ENCODE measurements around the gene RAPGEF4.

RAPGEF4 gene

GRCh38 chr2:172735582-172736423 lies at the start of gene RAPGEF4:
Gene RAPGEF4 (plus strand): TSS chr2:172735845. CDS start chr2:172735984, 139 bp downstream.
- no peak for DNase-seq

GRCh38 chr2:172693037-172693436 lies 42.6 kb upstream of the RAPGEF4 start:
- DNase-seq = no peak

GRCh38 chr2:172693529-172694455 lies 41.9 kb upstream of the RAPGEF4 start:
- no peak for DNase-seq

- no peak for DNase-seq
These were observed 38.3 kb upstream of the RAPGEF4 start for GRCh38 chr2:172697296-172697695.

- DNase-seq = no peak
These were observed 37.4 kb upstream of the RAPGEF4 start for GRCh38 chr2:172698041-172698863.

- no peak for DNase-seq
These were observed 34.4 kb upstream of the RAPGEF4 start for GRCh38 chr2:172701250-172701649.

- DNase-seq = no peak
These were observed 33.2 kb upstream of the RAPGEF4 start for GRCh38 chr2:172702451-172702850.

GRCh38 chr2:172704072-172704936 lies 31.3 kb upstream of the RAPGEF4 start:
- peak in 1 of 2 donors; percentile 2 for DNase-seq

- no peak for DNase-seq
These were observed 30.3 kb upstream of the RAPGEF4 start for GRCh38 chr2:172705352-172705751.

- DNase-seq = no peak
These were observed 27.4 kb upstream of the RAPGEF4 start for GRCh38 chr2:172708247-172708646.

- no peak for DNase-seq
These were observed 25.9 kb upstream of the RAPGEF4 start for GRCh38 chr2:172709566-172710291.

GRCh38 chr2:172710584-172711047 lies 25.0 kb upstream of the RAPGEF4 start:
- DNase-seq = peak in 1 of 2 donors; percentile 44

GRCh38 chr2:172711110-172711509 lies 24.5 kb upstream of the RAPGEF4 start:
- DNase-seq = no peak

GRCh38 chr2:172712251-172712650 lies 23.4 kb upstream of the RAPGEF4 start:
- DNase-seq = no peak

- DNase-seq = no peak
These were observed 22.2 kb upstream of the RAPGEF4 start for GRCh38 chr2:172713365-172713875.

GRCh38 chr2:172722481-172722880 lies 13.2 kb upstream of the RAPGEF4 start:
- no peak for DNase-seq

GRCh38 chr2:172723286-172723685 lies 12.4 kb upstream of the RAPGEF4 start:
- no peak for DNase-seq

- no peak for DNase-seq
These were observed 10.9 kb upstream of the RAPGEF4 start for GRCh38 chr2:172724724-172725123.

GRCh38 chr2:172725284-172725683 lies 10.4 kb upstream of the RAPGEF4 start:
- no peak for DNase-seq

GRCh38 chr2:172725746-172726145 lies 9.9 kb upstream of the RAPGEF4 start:
- DNase-seq = no peak

All from CD4-positive, alpha-beta T cell treated with Interferon alpha-2 for 1 hour (primary cell).